CD1c-positive myeloid dendritic cell (primary cell): Measurements from ENCODE around the gene HELQ.
A peak's percentile ranks its signal among the peaks of the same experiment; 100 is the strongest.
"Not testable (repeated sequence)": the region's sequence is repeated elsewhere in the genome, so short reads cannot be mapped to it uniquely, and the experiment has no call there.

Experiments used
- DNase-seq: peaks from one replicate; pipeline ENCODE4 v3.0.0-alpha.2; 2016; ENCODE audit errors: extremely low spot score

Gene HELQ

GRCh38 chr4:83436680-83437079 is 18.9 kb downstream of the HELQ start:
- no peak for DNase-seq

GRCh38 chr4:83431200-83431599 is 24.4 kb downstream of the HELQ start:
- DNase-seq: no peak

- DNase-seq: no peak
Observed at GRCh38 chr4:83418211-83418610, 37.4 kb downstream of the HELQ start.

- DNase-seq: no peak
Observed at GRCh38 chr4:83417566-83417965, 38.1 kb downstream of the HELQ start.

GRCh38 chr4:83413676-83414075 is 41.9 kb downstream of the HELQ start:
- DNase-seq: no peak

GRCh38 chr4:83408908-83409307 is 46.7 kb downstream of the HELQ start:
- no peak for DNase-seq

- DNase-seq: no peak
Observed at GRCh38 chr4:83405844-83406816, 49.5 kb downstream of the HELQ start.

GRCh38 chr4:83398158-83398557 is 57.5 kb downstream of the HELQ start:
- not testable (repeated sequence) for DNase-seq

GRCh38 chr4:83393908-83394307 is 61.7 kb downstream of the HELQ start:
- DNase-seq: no peak

- no peak for DNase-seq
Observed at GRCh38 chr4:83392562-83392961, 63.1 kb downstream of the HELQ start.

GRCh38 chr4:83390944-83391343 is 64.7 kb downstream of the HELQ start:
- no peak for DNase-seq

GRCh38 chr4:83389756-83390505 is 65.7 kb downstream of the HELQ start:
- DNase-seq: no peak

- no peak for DNase-seq
Observed at GRCh38 chr4:83389037-83389720, 66.4 kb downstream of the HELQ start.

GRCh38 chr4:83388313-83388676 is 67.3 kb downstream of the HELQ start:
- DNase-seq: peak; percentile 7

- no peak for DNase-seq
Observed at GRCh38 chr4:83387476-83388312, 67.9 kb downstream of the HELQ start.

- no peak for DNase-seq
Observed at GRCh38 chr4:83387012-83387411, 68.6 kb downstream of the HELQ start.

GRCh38 chr4:83382850-83383249 is 72.8 kb downstream of the HELQ start:
- DNase-seq: peak; percentile 15

- DNase-seq: no peak
Observed at GRCh38 chr4:83381173-83381572, 74.5 kb downstream of the HELQ start.

- DNase-seq: no peak
Observed at GRCh38 chr4:83378419-83378818, 77.2 kb downstream of the HELQ start.

- DNase-seq: no peak
Observed at GRCh38 chr4:83372931-83373330, 82.7 kb downstream of the HELQ start.

GRCh38 chr4:83371936-83372335 is 83.7 kb downstream of the HELQ start:
- DNase-seq: no peak
